Measurements from ENCODE around the gene MMP23B.
"Not testable (repeated sequence)": the region's sequence is repeated elsewhere in the genome, so short reads cannot be mapped to it uniquely, and the experiment has no call there.

MMP23B gene

DNA sequence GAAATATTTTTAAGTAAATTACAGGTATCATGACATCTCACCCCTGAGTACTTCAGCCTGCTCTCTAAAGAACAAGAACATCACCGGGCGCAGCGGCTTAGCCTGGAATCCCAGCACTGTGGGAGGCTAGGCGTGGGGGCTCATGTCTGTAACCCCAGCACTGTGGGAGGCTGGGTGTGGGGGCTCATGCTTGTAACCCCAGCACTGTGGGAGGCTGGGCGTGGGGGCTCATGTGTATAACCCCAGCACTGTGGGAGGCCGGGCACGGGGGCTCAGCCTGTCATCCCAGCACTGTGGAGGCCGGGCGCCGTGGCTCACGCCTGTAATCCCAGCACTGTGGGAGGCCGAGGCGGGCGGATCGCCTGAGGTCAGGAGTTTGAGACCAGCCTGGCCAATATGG lies 34.6 kb downstream of the MMP23B start:
- no peak for DNase-seq (ENCODE audit: low read depth)

DNA sequence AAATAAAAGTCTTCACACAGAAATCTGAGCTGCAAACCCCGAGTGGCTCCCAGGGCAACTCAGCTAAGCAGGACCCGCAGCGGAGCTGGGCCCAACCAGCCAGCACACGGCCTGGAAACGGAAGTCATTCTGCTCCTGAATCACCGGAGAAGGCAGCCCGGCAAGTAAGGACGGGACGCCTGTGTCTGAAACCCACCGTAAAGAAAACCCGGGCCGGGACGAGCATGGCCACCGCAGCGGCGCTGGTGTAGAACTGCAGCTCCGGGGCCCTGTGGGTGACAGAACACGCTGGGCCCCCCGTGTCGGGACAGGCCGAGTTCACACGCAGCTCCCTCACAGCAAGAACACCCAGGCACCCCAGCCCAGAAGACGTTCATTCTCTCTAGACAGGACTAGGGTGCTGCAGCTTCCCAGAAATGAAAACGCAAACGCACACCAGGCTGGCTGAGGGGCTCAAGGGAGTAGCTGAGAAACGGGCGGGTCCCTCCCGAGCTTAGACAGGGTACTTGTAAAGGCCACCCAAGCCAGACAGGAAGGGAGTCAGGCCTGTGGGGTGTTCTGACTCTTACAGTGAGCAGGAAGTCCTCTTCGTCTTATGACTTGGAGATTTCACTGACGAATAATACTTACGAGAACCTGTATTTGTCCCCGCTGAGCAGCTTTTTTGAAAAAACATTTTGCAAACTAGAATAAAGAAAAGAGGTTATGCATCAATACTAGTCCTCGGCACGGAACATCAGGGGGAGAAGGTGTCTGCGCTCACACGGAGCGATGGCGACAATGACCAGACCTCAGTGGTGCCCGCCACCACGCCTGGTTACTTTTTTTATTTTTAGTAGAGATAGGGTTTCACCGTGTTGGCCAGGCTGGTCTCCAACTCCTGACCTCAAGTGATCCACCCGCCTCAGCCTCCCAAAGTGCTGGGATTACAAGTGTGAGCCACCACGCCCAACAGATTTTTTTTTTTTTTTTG lies 37.8 kb downstream of the MMP23B start:
- DNase-seq (ENCODE audit: low read depth), result no peak

DNA sequence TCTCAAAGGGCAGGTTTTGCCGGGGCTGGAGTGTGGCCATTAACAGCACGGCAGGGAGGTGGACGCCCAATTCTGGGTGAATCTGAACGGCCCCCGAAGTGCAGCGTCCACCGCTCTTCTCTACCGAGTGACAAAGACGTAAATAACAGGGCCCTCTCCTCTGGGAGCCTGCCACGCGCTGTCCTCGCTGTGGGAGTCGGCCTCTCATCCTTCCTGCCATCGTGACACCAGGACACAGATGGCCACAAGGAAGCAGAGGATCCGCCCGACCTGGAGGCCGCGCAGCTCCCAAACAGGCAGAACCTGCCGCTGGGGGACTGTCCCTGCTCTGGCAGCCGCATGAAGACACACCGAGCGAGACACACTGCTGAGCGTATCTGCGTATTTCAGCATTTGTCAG lies 38.9 kb downstream of the MMP23B start:
- DNase-seq (ENCODE audit: low read depth), result no peak

DNA sequence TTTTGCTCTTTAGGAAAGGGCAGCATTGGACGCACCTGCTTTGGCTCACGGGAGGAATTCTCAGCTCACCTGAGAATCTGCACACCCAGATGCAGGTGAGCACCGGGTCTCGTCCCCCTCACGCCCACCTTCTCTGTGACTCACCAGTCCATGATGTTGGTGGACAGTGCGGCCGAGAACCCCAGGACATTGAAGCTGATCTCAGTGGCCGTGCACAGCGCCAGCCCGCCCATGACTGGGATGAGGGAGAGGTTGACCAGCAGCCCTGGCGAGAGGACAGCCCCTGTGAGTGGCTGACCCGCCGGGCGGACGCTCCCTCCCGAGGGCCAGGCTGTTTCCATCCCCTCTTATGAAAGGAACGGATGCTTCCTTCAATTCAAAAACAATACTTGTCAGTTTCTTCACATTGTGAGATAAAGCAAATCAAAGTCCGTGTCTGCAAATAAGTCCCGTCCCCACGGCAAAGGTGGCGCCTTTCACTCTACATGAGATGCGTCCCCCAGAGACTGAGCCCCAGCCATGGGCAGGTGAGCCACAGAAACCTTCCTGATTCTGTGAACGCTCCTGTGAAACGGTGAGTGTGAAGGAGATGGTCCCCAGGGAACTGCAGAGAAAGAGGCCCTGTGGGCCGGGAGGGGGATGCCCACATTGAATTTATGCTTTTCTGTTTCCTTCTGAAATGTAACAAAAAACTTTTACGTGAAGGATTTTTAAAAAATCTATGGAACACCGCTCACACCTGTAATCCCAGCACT lies 39.6 kb downstream of the MMP23B start:
- DNase-seq (ENCODE audit: low read depth), result no peak

DNA sequence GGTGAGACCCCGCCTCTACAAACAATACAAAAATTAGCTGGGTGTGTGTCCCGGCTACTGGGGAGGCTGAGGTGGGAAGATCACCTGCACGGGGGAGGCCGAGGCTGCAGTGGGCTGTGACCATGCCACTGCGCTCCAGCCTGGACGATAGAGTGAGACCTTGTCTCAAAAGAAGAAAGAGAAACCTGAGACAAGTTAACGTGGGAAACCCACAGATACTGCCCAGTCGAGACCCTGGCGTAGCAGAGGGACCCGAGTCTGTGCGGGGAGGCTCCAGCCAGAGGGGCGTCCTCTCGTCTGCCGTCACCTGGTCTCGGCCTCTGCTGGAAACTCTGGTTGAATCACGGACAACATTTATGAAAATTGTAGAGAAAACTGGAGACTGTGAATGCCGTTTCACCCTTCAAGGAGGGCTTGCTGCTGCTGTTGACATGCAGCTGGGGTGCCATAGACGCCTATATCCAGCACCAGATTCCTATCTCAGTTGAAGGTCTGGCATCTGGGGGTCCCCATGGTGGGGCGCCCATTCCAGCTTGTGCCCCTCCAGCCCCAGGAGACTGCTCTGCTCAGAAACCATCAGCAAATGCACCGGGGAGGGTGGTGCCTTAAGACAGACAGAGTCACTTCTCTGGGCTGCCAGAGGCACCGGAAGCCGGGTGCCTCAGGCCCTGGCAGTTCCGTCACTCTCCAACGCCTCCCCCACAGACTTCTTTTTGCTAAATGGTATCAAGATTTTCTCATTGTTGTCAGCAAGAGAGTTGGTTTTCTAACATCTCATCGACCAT lies 40.4 kb downstream of the MMP23B start:
- DNase-seq (ENCODE audit: low read depth), result no peak

DNA sequence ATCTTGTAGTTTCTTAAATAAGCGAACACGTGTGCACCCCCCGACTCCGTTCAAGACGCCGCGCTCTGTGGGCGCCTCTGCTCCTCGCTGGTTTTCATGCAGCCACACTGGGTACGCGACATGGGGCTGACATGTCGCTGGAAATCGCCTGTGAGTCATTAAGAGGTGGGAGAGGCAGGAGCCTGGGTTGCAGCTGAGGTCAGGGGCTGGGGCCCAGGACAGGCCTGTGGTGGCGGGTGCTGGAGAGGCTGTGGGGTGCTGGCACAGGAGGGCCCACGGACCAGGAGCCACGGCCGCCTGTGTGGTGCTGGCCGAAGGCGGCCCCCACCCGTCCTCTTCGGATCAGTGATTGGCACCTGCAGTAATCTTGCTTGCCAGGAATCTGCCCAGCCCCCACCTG lies 42.8 kb downstream of the MMP23B start:
- not testable (repeated sequence) for DNase-seq (ENCODE audit: low read depth)

DNA sequence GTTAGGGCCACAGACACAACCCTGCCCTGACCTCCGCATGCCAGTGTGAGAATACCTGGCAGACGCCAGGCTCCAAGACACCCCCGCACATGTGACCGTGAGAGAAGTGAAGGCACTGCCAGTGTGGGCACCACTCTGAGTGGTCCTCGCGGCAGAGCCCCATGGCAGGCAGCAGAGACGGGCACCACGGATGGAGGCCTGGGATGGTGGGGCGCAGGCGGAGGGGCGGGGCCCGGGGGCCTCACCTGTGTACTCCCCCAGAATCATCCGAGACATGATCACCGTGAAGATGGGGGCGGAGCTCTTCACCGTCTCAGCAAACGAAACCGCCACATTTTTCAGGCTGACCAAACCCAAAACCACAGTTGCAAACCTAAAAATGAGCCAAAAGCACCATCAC lies 43.2 kb downstream of the MMP23B start:
- not testable (repeated sequence) for DNase-seq (ENCODE audit: low read depth)

DNA sequence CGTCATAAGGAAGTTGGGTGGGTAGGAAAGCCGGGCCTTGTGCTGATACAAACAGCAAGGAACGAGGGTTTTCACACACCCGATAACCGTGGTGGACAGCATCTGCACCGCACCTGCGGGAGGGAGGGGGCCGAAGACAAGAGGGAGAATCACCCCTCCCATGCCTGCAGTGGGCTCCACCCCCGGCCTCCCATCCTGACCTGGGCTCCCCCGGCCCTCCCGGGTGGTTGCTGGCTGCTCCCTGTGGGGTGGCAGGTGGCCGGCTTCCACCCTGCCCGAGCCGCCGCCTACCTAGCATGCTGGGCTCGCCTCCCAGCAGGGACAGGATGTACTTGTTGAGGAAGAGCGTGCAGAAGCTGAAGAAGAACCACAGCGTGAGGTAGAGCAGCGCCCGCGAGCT lies 44.1 kb downstream of the MMP23B start:
- not testable (repeated sequence) for DNase-seq (ENCODE audit: low read depth)

DNA sequence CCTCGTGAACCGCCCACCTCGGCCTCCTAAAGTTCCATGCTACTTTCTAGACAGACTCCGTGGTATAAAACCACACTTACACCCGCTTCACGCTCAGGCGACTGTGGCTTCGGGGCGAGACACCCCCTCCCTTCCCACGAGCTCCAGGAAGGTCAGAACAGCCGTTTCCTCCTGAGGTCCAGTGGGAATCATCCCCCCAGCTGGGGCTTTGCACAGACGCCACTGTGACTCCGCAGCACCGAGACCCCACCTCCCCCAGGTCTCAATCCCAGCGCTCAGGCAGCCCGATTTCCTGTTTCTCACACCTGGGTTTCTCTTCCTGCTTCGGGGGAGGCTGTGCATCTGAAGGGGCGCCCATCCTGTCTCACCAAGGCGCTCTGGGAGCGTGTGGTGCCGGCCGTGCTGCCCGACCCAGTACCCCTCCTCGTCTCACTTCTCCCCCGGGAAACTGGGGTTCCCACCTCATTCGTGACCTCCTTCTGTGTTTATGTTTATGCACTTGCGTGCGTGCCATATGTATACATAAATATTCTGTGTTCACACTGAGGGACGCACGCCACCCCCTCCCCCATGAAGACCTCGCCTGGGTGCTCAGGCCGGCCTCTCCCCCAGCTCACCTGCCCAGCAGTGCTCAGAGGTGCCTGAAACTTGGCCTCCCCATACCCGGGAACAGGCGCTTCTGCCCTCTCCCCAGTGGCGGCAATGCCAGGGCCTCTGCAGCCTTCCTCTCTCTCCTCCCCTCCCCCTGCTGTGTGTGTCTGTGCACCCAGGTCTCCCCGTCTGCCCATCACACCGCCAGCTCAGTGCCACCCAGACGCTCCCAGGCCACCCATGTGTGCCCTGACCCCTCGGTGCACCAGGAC lies 46.0 kb downstream of the MMP23B start:
- no peak for DNase-seq (ENCODE audit: low read depth)

DNA sequence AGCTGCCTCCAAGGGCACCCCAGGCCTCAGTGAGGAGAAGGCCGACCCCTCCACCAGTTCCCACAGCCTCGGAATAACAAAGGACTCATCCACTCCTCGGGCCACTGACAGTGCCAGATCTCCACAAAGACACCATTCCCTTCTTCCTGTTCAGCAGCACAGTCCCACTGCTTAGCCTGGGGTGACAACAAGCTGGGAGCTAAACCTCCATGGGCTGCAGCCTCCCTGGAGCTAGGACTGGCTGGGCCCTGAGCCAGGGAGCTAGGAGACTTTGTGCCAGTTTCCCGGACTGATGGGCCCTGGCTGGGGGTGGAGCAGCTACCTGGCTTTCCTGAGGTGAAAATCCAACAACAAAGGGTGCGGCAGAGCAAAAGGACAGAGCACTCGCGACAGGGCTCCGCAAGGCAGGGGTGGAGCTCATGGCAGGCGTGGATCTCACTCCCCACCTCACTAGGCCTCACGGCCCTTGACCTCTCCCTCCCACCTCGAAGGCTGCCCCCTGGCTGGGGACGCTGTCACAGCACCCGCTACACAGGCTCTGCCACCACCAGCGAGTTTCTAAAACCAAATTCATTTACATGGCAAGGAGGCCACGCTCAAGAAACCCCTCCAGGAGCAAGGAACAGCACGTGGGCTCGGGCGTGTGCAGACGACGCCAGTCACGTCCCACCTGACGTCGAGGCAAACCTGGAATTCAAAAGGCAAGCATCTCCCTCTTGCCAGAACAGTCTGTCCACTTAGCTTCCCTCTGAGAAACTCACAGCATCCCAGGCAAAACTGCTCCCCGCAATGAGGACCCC lies 46.8 kb downstream of the MMP23B start:
- DNase-seq (ENCODE audit: low read depth), result no peak

DNA sequence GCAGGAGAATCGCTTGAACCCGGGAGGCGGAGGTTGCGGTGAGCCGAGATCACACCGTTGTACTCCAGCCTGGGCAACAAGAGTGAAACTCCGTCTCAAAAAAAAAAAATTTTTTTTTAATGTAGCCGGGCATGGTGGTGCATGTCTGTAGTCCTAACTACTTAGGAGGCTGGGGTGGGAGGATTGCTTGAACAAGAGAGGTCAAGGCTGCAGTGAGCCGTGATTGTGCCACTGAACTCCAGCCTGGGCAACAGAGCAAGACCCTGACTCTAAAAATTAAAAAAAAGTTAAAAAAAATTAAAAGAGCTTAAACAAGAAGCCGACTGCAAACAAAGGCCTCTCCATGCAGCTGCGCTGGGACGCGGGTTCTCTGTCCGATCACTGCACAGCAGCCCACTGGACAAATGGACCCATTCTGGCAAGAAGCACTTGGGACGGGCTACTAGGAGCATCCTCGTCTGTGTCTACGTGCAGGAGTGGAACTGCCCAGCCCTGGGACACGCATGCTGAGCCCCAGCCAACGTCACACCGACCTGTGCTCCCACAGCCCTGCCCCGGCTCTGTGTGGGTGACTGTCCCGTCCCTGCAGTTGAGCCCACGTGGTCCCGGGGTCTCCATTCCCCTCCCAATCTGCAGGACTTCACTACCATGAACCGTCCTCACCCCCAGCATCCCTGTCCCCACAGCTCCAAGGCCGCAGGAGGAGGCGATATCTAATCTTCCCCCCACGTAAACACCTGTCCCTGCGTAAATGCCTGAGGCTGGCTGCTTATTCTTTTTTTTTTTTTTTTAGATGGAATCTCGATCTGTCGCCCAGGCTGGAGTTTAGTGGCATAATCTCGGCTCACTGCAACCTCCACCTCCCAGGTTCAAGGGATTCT lies 48.3 kb downstream of the MMP23B start:
- no peak for DNase-seq (ENCODE audit: low read depth)

DNA sequence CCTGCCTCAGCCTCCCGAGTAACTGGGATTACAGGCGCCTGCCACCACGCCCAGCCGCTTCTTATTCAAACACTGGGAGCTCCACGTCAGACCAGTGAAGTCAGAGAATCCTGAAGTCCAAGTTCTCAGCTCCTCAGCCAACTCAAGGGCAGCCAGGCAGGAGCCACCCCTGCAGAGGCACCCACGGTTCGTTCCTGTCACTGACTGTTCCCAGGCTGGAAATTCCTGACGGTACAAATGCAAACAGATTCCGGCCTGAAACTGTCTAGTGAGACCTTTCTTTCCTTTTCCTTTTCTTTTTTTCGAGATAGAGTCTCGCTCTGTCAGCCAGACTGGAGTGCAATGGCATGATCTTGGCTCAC lies 48.9 kb downstream of the MMP23B start:
- no peak for DNase-seq (ENCODE audit: low read depth)

DNA sequence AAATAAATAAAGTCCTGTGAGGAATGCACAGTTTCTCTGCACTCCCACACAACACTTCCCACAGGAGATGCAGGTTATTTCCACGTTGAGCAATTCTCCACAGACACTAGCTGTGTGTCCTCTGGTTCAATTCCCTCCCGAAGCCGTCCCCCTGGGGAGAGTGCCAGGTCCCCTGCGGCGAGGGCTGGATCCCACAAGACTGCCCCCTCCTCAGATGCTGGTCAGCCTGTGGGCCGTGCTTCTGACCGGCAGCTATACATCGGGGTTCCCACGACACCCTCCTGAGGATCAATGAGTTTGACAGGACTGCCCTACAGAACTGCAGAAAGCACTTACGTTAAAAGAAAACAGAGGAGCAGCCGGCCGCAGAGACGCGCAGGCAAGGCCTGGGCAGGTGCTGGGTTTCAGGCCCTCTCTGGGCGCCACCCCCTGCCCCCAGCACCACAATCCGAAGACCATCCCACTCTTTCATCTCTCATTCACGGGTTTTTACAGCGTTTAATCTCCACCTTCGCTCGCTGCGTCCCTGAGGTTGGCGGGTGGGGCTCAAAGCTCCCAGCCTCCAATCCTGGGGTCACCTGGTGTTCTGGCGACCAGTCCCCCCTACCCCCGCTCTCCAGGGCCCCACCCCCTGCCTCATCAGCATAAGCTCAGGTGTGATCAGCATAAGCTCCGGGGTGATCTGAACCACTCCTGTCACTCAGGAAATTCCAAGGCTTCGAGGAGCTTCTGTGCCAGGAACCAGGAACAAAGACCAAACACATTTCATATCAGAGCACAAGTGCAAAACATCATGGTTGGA lies 51.3 kb downstream of the MMP23B start:
- DNase-seq (ENCODE audit: low read depth), result no peak
